ENCODE results near the gene EFCAB6. TPM values are rescaled to one million over a fixed set of nuclear protein-coding genes. Genes with fewer than 3 reads are reported as not detected.

EFCAB6 gene
- total and polyA plus RNA-seq, 9 of the 15 experiments (the other 6 are each of a cell fraction or from before 2014, with no cell fraction given), result 0.06 TPM; not detected in 8

DNA sequence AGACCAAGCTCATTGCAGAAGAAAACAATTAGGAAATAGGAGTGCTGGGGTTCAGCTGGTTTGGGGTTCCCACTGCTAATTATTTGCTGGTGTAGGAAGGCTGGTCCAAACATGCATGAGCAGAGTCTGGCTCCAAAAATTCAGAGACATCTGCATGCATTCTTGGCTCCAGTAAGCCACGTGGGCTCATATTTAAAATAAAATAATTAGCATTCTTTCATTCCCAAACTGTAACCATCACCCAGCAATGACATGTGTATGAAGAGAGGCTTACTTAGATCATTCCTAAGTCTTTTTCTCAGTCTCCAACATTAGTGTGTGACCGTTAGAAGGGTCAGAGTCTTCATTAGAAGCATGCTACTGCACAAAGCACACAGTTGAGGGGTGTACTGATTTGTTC lies 58.4 kb downstream of the EFCAB6 start:
- no peaks in the 10 kb centered on the region for H3K9me1 ChIP-seq (ENCODE audit: control insufficient read depth, insufficient read depth, low read length)
- H3K27ac ChIP-seq (ENCODE audit: extremely low read depth, low read depth, low read length), result no peak overlapping the region
- ATAC-seq (no peak), DNase-seq (ENCODE audit: extremely low read depth in 1 of 4, low spot score in 3 of 4) (no peak), FAIRE-seq (no peak)
- no peaks in the 10 kb centered on the region for H3K36me3 ChIP-seq (ENCODE audit: control insufficient read depth, insufficient read depth, low read length)
- BruUV-seq (replicated peaks), result no TSS peak
- H2AFZ ChIP-seq (ENCODE audit: low read depth, low read length), result no peak overlapping the region
- H3K79me2 ChIP-seq (ENCODE audit: control insufficient read depth, insufficient read depth, low read length), result no peaks in the 10 kb centered on the region
- intact Hi-C loops (cut with micrococcal nuclease), result no loop called here
- no peaks in the 10 kb centered on the region for H3K4me1 ChIP-seq (replicated peaks in 1 of 2; ENCODE audit: control insufficient read depth in 2 of 2, insufficient read depth in 2 of 2, low read length in 2 of 2)
- no peak overlapping the region for H3K4me2 ChIP-seq (ENCODE audit: insufficient read depth, low read length)
- 0% methylated on average over 2 of the region's 2 CpGs for WGBS (ENCODE audit: insufficient coverage, low coverage, missing lambda C conversion rate)
- in situ Hi-C loops (cut with MboI), result no loop called here
- H3K27me3 ChIP-seq (ENCODE audit: control insufficient read depth in 2 of 2, insufficient read depth in 2 of 2, low read length in 2 of 2), result peaks cover 0 to 5% of the 10 kb centered on the region in 2 experiments; a peak in 2 of 5 replicates
- CTCF ChIA-PET (ENCODE audit: low intra/inter-chr PET ratio), result no interaction called here
- H3K9me3 ChIP-seq (replicated peaks; ENCODE audit: control insufficient read depth, insufficient read depth, low read depth, low read length), result no peaks in the 10 kb centered on the region
- H3K9ac ChIP-seq (ENCODE audit: insufficient read depth in 1 of 2, low read depth in 2 of 2, low read length in 2 of 2), result no peak overlapping the region
- no peak overlapping the region for H3K4me3 ChIP-seq
- no peaks in the 10 kb centered on the region for H4K20me1 ChIP-seq (replicated peaks; ENCODE audit: control insufficient read depth, insufficient read depth, low read length)
- TF ChIP-seq CREBBP (IDR thresholded peaks at IDR 0.05; ENCODE audit: low read depth, low read length) (no peak), SMARCC2 (IDR thresholded peaks at IDR 0.05; ENCODE audit: low read depth) (no peak), FIP1L1 (IDR thresholded peaks at IDR 0.05; ENCODE audit: low read depth, low read length, poor library complexity, severe bottlenecking) (no peak)
- POLR2A ChIA-PET, result interaction anchor here (0.8 kb wide), 1 partner anchor 13 kb away, joined by 3 read pairs; no protein-coding TSS in a partner anchor

DNA sequence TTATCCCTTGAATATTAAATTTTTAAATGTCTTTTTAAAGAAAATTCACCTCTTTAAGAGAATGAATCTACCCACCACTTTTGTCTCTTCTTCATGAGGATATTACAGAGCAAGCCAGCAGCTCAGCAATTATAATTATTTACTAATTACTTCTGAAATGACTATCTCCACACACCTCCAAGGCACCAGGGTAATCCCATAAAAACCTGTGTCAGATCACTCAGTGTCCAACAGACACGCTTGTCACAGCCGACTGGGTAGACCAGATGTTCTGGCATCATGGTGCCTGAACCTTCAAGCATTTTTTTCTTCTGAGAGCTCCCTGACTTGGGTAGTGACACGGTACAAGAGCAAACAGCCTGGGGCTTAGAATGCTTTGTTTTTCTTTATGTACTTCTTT lies 61.4 kb downstream of the EFCAB6 start:
- H3K79me2 ChIP-seq (ENCODE audit: control insufficient read depth, insufficient read depth, low read length), result no peaks in the 10 kb centered on the region
- H2AFZ ChIP-seq (ENCODE audit: low read depth, low read length), result no peak overlapping the region
- ChIA-PET CTCF (ENCODE audit: low intra/inter-chr PET ratio) (no interaction called here), POLR2A (interaction anchor here (1.4 kb wide), 1 partner anchor 11 kb away, joined by 4 read pairs; no protein-coding TSS in a partner anchor)
- no peak overlapping the region for H3K27ac ChIP-seq (ENCODE audit: extremely low read depth, low read depth, low read length)
- H3K4me2 ChIP-seq (ENCODE audit: insufficient read depth, low read length), result no peak overlapping the region
- DNase-seq (ENCODE audit: extremely low read depth in 1 of 4, low spot score in 3 of 4) (no peak), FAIRE-seq (no peak), ATAC-seq (no peak)
- in situ Hi-C loops (cut with MboI) (no loop called here), intact Hi-C loops (cut with micrococcal nuclease) (no loop called here)
- BruUV-seq (replicated peaks), result no TSS peak
- H3K4me1 ChIP-seq (replicated peaks in 1 of 2; ENCODE audit: control insufficient read depth in 2 of 2, insufficient read depth in 2 of 2, low read length in 2 of 2), result no peaks in the 10 kb centered on the region
- H3K36me3 ChIP-seq (ENCODE audit: control insufficient read depth, insufficient read depth, low read length), result no peaks in the 10 kb centered on the region
- no peak overlapping the region for H3K9ac ChIP-seq (ENCODE audit: insufficient read depth in 1 of 2, low read depth in 2 of 2, low read length in 2 of 2)
- peaks cover 0 to 14% of the 10 kb centered on the region in 2 experiments; a peak in 3 of 5 replicates for H3K27me3 ChIP-seq (ENCODE audit: control insufficient read depth in 2 of 2, insufficient read depth in 2 of 2, low read length in 2 of 2)
- no peaks in the 10 kb centered on the region for H4K20me1 ChIP-seq (replicated peaks; ENCODE audit: control insufficient read depth, insufficient read depth, low read length)
- H3K9me3 ChIP-seq (replicated peaks; ENCODE audit: control insufficient read depth, insufficient read depth, low read depth, low read length), result no peaks in the 10 kb centered on the region
- 0% methylated on average over 3 of the region's 3 CpGs for WGBS (ENCODE audit: insufficient coverage, low coverage, missing lambda C conversion rate)
- H3K9me1 ChIP-seq (ENCODE audit: control insufficient read depth, insufficient read depth, low read length), result no peaks in the 10 kb centered on the region
- H3K4me3 ChIP-seq, result no peak overlapping the region
- no peak for TF ChIP-seq PBX2 (CRISPR knock-in tag; IDR thresholded peaks at IDR 0.05; ENCODE audit: low read depth)
- TF ChIP-seq PBX2 (tag; conservative IDR thresholded peaks at IDR 0.05; ENCODE audit: low read depth), result no peak
- no peak for TF ChIP-seq SMARCC2 (IDR thresholded peaks at IDR 0.05; ENCODE audit: low read depth)
- no peak for TF ChIP-seq ZNF436 (CRISPR knock-in tag; IDR thresholded peaks at IDR 0.05)
- TF ChIP-seq CBX1 (IDR thresholded peaks at IDR 0.05; ENCODE audit: low read depth), result no peak
- no peak for TF ChIP-seq DIDO1 (tag; IDR thresholded peaks at IDR 0.05; ENCODE audit: low read depth)
- TF ChIP-seq, protein P1, sequence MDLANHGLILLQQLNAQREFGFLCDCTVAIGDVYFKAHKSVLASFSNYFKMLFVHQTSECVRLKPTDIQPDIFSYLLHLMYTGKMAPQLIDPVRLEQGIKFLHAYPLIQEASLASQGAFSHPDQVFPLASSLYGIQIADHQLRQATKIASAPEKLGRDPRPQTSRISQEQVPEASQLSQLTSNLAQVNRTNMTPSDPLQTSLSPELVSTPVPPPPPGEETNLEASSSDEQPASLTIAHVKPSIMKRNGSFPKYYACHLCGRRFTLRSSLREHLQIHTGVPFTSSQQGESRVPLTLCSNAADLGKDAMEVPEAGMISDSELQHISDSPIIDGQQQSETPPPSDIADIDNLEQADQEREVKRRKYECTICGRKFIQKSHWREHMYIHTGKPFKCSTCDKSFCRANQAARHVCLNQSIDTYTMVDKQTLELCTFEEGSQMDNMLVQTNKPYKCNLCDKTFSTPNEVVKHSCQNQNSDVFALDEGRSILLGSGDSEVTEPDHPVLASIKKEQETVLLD (IDR thresholded peaks at IDR 0.05), result no peak
- no peak for TF ChIP-seq BRD4 (IDR thresholded peaks at IDR 0.05)
- no peak for TF ChIP-seq ZNF274 (IDR thresholded peaks at IDR 0.05; ENCODE audit: borderline replicate concordance, low read depth, low read length)
- TF ChIP-seq BHLHE40 (IDR thresholded peaks at IDR 0.05; ENCODE audit: low read length), result no peak

Data from K562 (cell line).